ENCODE data around the gene SLC39A13. TPM values are rescaled to one million over a fixed set of nuclear protein-coding genes. Genes with fewer than 3 reads are reported as not detected.

SLC39A13 gene
- 9.7 TPM for total RNA-seq (2013)
- polyA plus RNA-seq (10 to 100 TPM in 1 of 3 donors, 1 to 10 TPM in 2; 4.8 to 27.4 (median 5.9) TPM), polyA minus RNA-seq (5.7 and 6.8 TPM in 2 replicates), total RNA-seq (18.1 to 53.7 (median 31.2) reads per million in 11 experiments)

DNA sequence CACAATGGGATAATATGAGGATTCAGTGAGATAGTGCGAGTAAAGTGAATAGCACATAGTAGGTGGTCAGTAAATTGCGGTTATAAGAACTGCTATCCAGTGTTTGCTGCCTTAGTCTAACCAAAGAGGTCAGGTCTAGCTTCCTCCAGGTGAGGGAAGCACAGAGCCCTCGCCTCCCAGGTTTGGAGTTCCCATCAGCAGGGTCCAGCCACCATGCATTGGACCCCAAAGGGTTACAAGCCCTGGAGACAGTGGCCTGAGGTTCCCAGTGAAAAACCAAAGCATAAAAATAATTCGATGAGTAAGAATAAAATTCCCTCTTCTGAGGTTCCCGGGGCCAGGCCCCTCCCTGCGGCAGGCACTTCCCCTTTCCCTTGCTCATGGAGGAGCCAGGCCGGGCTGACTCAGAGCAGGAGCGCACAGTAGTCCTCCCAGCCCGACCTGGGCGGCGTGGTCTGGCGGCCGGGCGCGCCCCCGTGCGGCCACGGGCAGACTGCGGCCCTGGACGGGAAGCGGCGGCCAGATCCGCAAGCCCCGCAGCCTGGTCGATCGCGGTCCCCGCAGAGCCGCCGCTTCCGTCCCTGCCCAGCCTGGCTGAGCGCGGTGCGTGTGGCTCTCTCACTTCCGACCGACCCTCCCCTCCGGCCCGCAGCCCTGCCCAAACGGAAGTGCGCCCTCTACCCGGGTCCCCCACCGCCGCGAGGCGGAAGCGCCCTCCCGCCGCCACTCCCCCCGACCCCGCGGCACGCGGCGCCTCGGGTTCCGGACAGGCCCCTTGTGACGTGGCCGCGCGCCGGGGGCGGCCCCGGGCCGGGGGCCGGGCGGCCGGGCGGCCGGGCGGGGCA lies at the start of gene SLC39A13:
TSS of gene SLC39A13 (plus strand) at position 845 of the 845 bp plus-strand sequence. CDS start 1,505 bp downstream, outside the sequence.
- H3K4me1 ChIP-seq (ENCODE audit: control insufficient read depth in 1 of 2, insufficient read depth in 2 of 2, low read length in 2 of 2), result peaks cover 36 to 50% of the 10 kb centered on the region in 2 donors
- peak within 1 kb of the TSS; percentile 98 to 100 (median 98) for H3K27ac Mint-ChIP-seq
- peak within 1 kb of the TSS; percentile 90 for H2AFZ ChIP-seq (ENCODE audit: insufficient read depth, low read depth, low read length, poor library complexity, severe bottlenecking)
- intact Hi-C loops (cut with micrococcal nuclease), result loop anchor here (1.0 kb wide), 2 partner anchors 18 to 34 kb away; partner anchors contain the start of gene PSMC3 (in 1 of the 2)
- H3K79me2 ChIP-seq (ENCODE audit: insufficient read depth, low read length), result peaks cover 28% of the 10 kb centered on the region
- H3K9me3 Mint-ChIP-seq, result no peaks in the 10 kb centered on the region
- H3K9me3 ChIP-seq (replicated peaks in 1 of 2; ENCODE audit: control insufficient read depth in 1 of 2, insufficient read depth in 1 of 2, low read length in 2 of 2), result no peaks in the 10 kb centered on the region
- peak within 1 kb of the TSS; percentile 88 to 91 for H3K4me3 Mint-ChIP-seq
- H3K4me1 Mint-ChIP-seq, result peaks cover 33% of the 10 kb centered on the region
- H3K36me3 Mint-ChIP-seq, result no peaks in the 10 kb centered on the region
- H3K27me3 Mint-ChIP-seq (ENCODE audit: low read depth in 3 of 3), result peaks cover 0 to 1% (median under 1%) of the 10 kb centered on the region in 3 donors
- peaks cover 8% of the 10 kb centered on the region for H4K20me1 ChIP-seq (ENCODE audit: insufficient read depth, low read length)
- peak within 1 kb of the TSS; percentile 94 to 100 for H3K27ac ChIP-seq (ENCODE audit: low read depth in 1 of 2, low read length in 2 of 2)
- TF ChIP-seq, protein P1, sequence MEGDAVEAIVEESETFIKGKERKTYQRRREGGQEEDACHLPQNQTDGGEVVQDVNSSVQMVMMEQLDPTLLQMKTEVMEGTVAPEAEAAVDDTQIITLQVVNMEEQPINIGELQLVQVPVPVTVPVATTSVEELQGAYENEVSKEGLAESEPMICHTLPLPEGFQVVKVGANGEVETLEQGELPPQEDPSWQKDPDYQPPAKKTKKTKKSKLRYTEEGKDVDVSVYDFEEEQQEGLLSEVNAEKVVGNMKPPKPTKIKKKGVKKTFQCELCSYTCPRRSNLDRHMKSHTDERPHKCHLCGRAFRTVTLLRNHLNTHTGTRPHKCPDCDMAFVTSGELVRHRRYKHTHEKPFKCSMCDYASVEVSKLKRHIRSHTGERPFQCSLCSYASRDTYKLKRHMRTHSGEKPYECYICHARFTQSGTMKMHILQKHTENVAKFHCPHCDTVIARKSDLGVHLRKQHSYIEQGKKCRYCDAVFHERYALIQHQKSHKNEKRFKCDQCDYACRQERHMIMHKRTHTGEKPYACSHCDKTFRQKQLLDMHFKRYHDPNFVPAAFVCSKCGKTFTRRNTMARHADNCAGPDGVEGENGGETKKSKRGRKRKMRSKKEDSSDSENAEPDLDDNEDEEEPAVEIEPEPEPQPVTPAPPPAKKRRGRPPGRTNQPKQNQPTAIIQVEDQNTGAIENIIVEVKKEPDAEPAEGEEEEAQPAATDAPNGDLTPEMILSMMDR (IDR thresholded peaks at IDR 0.05), result peak; percentile 99
- no peaks in the 10 kb centered on the region for H3K27me3 ChIP-seq (ENCODE audit: control insufficient read depth in 2 of 2, insufficient read depth in 2 of 2, low read length in 2 of 2)
- WGBS (ENCODE audit: insufficient coverage), result under 1% methylated on average over 69 of the region's 70 CpGs
- H3K9ac ChIP-seq (ENCODE audit: insufficient read depth, low read length, poor library complexity, severe bottlenecking), result peak within 1 kb of the TSS; percentile 75
- no peaks in the 10 kb centered on the region for H3K36me3 ChIP-seq (replicated peaks in 1 of 2; ENCODE audit: control insufficient read depth in 1 of 2, insufficient read depth in 2 of 2, low read length in 2 of 2)
- H3K4me3 ChIP-seq (replicated peaks in 1 of 3; ENCODE audit: low read depth in 2 of 3, low read length in 3 of 3), result peak within 1 kb of the TSS; percentile 39 to 79 (median 50)
- DNase-seq, result peak; percentile 97 to 99 (median 98)
- H3K4me2 ChIP-seq (replicated peaks; ENCODE audit: extremely low read depth, low read length, poor library complexity, severe bottlenecking), result peak within 1 kb of the TSS; percentile 89

DNA sequence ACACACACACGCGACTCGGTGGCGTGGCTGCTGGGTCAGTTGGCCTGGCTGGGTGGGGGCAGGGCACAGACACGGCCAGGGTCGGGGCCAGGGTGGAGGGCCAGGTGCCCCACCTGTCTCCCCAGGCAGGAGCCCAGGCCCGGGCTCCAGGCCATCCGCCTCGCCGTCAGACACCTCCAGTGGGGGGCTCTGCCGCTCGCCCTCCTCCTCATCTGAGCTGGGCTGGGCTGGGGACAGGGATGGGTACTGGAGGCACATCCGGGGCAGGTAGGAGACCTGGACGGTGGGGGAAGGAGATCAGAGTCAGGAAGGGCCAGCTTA lies 49.7 kb upstream of the SLC39A13 start:
- peaks cover 20 to 36% of the 10 kb centered on the region in 2 donors for H3K36me3 Mint-ChIP-seq
- H3K27ac Mint-ChIP-seq, result peak overlapping the region in 6 of 7 donors; percentile 30 to 96 (median 93)
- no peak overlapping the region for H3K9ac ChIP-seq (ENCODE audit: insufficient read depth, low read length, poor library complexity, severe bottlenecking)
- H3K9me3 ChIP-seq (replicated peaks in 1 of 2; ENCODE audit: control insufficient read depth in 1 of 2, insufficient read depth in 1 of 2, low read length in 2 of 2), result no peaks in the 10 kb centered on the region
- H3K27me3 ChIP-seq (ENCODE audit: control insufficient read depth in 2 of 2, insufficient read depth in 2 of 2, low read length in 2 of 2), result no peaks in the 10 kb centered on the region
- peak overlapping the region; percentile 57 to 82 for H3K27ac ChIP-seq (ENCODE audit: low read depth in 1 of 2, low read length in 2 of 2)
- WGBS (ENCODE audit: insufficient coverage), result 90% methylated on average over 4 of the region's 14 CpGs
- H3K4me3 Mint-ChIP-seq, result no peak overlapping the region
- H3K4me3 ChIP-seq (replicated peaks in 1 of 3; ENCODE audit: low read depth in 2 of 3, low read length in 3 of 3), result no peak overlapping the region
- H3K36me3 ChIP-seq (replicated peaks in 1 of 2; ENCODE audit: control insufficient read depth in 1 of 2, insufficient read depth in 2 of 2, low read length in 2 of 2), result peaks cover 61 to 85% of the 10 kb centered on the region in 2 donors
- peaks cover 49 to 53% of the 10 kb centered on the region in 2 donors for H3K4me1 ChIP-seq (ENCODE audit: control insufficient read depth in 1 of 2, insufficient read depth in 2 of 2, low read length in 2 of 2)
- H3K79me2 ChIP-seq (ENCODE audit: insufficient read depth, low read length), result peaks cover 77% of the 10 kb centered on the region
- no peaks in the 10 kb centered on the region for H3K27me3 Mint-ChIP-seq (ENCODE audit: low read depth in 3 of 3)
- H3K9me3 Mint-ChIP-seq, result no peaks in the 10 kb centered on the region
- H2AFZ ChIP-seq (ENCODE audit: insufficient read depth, low read depth, low read length, poor library complexity, severe bottlenecking), result no peak overlapping the region
- peaks cover 41% of the 10 kb centered on the region for H3K4me1 Mint-ChIP-seq
- H4K20me1 ChIP-seq (ENCODE audit: insufficient read depth, low read length), result peaks cover 100% of the 10 kb centered on the region
- DNase-seq, result no peak
- TF ChIP-seq, protein P1 (IDR thresholded peaks at IDR 0.05), result no peak
- intact Hi-C loops (cut with micrococcal nuclease), result no loop called here
- no peak overlapping the region for H3K4me2 ChIP-seq (replicated peaks; ENCODE audit: extremely low read depth, low read length, poor library complexity, severe bottlenecking)
